CD8-positive, alpha-beta memory T cell (primary cell): ENCODE measurements around the gene SLC27A3. TPM values are rescaled to one million over a fixed set of nuclear protein-coding genes. Genes with fewer than 3 reads are reported as not detected.

Experiments used
- CTCF ChIA-PET: fragments of 350-600 bp; sonication (Branson Sonifier 250); formaldehyde crosslinking; loops from one replicate; lab custom pipeline; 2021; ENCODE audit warnings: antibody characterized with exemption; lab: Charles Lee
- POLR2A ChIA-PET: fragments of 350-600 bp; sonication (Branson Sonifier 250); formaldehyde crosslinking; loops from one replicate; lab custom pipeline; 2021; ENCODE audit warnings: antibody characterized with exemption; lab: Charles Lee
- DNase-seq, 5 donors: peaks; one replicate each; pipeline versions ENCODE4 v3.0.0 to v3.0.0-alpha.2; 2020 to 2022; ENCODE audit warnings: mixed read lengths in 1 of 5
- H3K27ac ChIP-seq: one replicate; pipeline ENCODE4 v1.7.0; 2013; ENCODE audit warnings: low read depth, mild to moderate bottlenecking, low read length, moderate library complexity
- H3K27me3 ChIP-seq: 2 replicates; pipeline ENCODE4 v1.7.0; 2013; ENCODE audit warnings: low read length, mild to moderate bottlenecking; ENCODE audit not compliant: insufficient read depth, poor library complexity, severe bottlenecking
- H3K36me3 ChIP-seq: 2 replicates; pipeline ENCODE4 v1.7.0; 2013; ENCODE audit warnings: mild to moderate bottlenecking, low read length, moderate library complexity; ENCODE audit not compliant: insufficient read depth
- H3K4me1 ChIP-seq: 2 replicates; pipeline ENCODE4 v1.7.0; 2013; ENCODE audit warnings: mild to moderate bottlenecking, low read length, moderate library complexity; ENCODE audit not compliant: insufficient read depth
- H3K4me3 ChIP-seq: 2 replicates; pipeline ENCODE4 v1.7.0; 2013; ENCODE audit warnings: mild to moderate bottlenecking, low read length
- H3K9me3 ChIP-seq: 2 replicates; pipeline ENCODE4 v1.7.0; 2013; ENCODE audit warnings: mild to moderate bottlenecking, low read length
- H3K27ac Mint-ChIP-seq, 8 donors: one replicate each; pipeline ENCODE4 v1.8.0; 2020 to 2021; ENCODE audit warnings: mixed read lengths in 8 of 8, mild to moderate bottlenecking in 6 of 8, inconsistent platforms in 3 of 8, moderate library complexity in 3 of 8
- H3K27me3 Mint-ChIP-seq, 2 donors: one replicate each; pipeline ENCODE4 v1.8.0; 2020 to 2021; ENCODE audit warnings: mixed read lengths in 2 of 2, mild to moderate bottlenecking in 1 of 2, moderate library complexity in 1 of 2
- H3K36me3 Mint-ChIP-seq, 3 donors: one replicate each; pipeline ENCODE4 v1.8.0; 2020 to 2021; ENCODE audit warnings: mixed read lengths in 3 of 3, inconsistent platforms in 1 of 3, mild to moderate bottlenecking in 1 of 3
- H3K4me1 Mint-ChIP-seq, 3 donors: one replicate each; pipeline ENCODE4 v1.8.0; 2020 to 2021; ENCODE audit warnings: mixed read lengths in 3 of 3, inconsistent platforms in 1 of 3, mild to moderate bottlenecking in 1 of 3
- H3K4me3 Mint-ChIP-seq, 7 donors: one replicate each; pipeline ENCODE4 v1.8.0; 2020 to 2021; ENCODE audit warnings: mixed read lengths in 7 of 7, mild to moderate bottlenecking in 6 of 7, moderate library complexity in 4 of 7, inconsistent platforms in 2 of 7
- H3K9me3 Mint-ChIP-seq, 5 donors: one replicate each; pipeline ENCODE4 v1.8.0; 2020 to 2022; ENCODE audit warnings: mixed read lengths in 5 of 5, mild to moderate bottlenecking in 3 of 5, moderate library complexity in 2 of 5, inconsistent platforms in 1 of 5
- polyA plus RNA-seq: library from polyadenylated mRNA; unstranded; fragments of 300-500 nt; fragmentation: Illumina TruSeq; gene quantifications from one replicate; pipeline ENCODE4 v1.2.3, GENCODE V29; 2021
- total RNA-seq, 2 experiments: library from RNA; stranded (reverse); gene quantifications; one replicate each; pipeline ENCODE4 v1.2.3, GENCODE V29; 2021

SLC27A3 gene
- total and polyA plus RNA-seq, 3 experiments from 2014 or later = 9.9 to 29.3 (median 11.3) TPM

GRCh38 chr1:153793261-153793972 lies 18.2 kb downstream of the SLC27A3 start:
- ChIA-PET CTCF (interaction anchor here (1.0 to 1.2 kb wide), 2 partner anchors 153 to 193 kb away, joined by 3 to 4 read pairs; partner anchors contain the start of genes DENND4B and RAB13), POLR2A (no interaction called here)
- Mint-ChIP-seq H3K4me1 (peaks cover 29 to 48% (median 32%) of the 10 kb centered on the region in 3 donors), H3K36me3 (no peaks in the 10 kb centered on the region), H3K4me3 (no peak overlapping the region), H3K27ac (peak overlapping the region in 2 of 8 donors; percentile 29 to 63), H3K27me3 (peaks cover 6 to 9% of the 10 kb centered on the region in 2 donors), H3K9me3 (peaks cover 0 to 1% (median 0%) of the 10 kb centered on the region in 5 donors)
- no peak for DNase-seq
- H3K9me3 ChIP-seq = no peaks in the 10 kb centered on the region
- H3K36me3 ChIP-seq = no peaks in the 10 kb centered on the region
- H3K27ac ChIP-seq = no peak overlapping the region
- no peaks in the 10 kb centered on the region for H3K27me3 ChIP-seq
- H3K4me1 ChIP-seq = peaks cover 24% of the 10 kb centered on the region
- no peak overlapping the region for H3K4me3 ChIP-seq

- H3K4me1 Mint-ChIP-seq = peaks cover 27 to 45% (median 32%) of the 10 kb centered on the region in 3 donors
- DNase-seq = peak in 1 of 5 donors; percentile 33
- H3K4me3 Mint-ChIP-seq = peak overlapping the region in 1 of 7 donors; percentile 32
- peaks cover 4 to 6% of the 10 kb centered on the region in 2 donors for H3K27me3 Mint-ChIP-seq
- Histone ChIP-seq H3K27ac (no peak overlapping the region), H3K27me3 (no peaks in the 10 kb centered on the region), H3K4me1 (peaks cover 24% of the 10 kb centered on the region), H3K36me3 (no peaks in the 10 kb centered on the region), H3K4me3 (no peak overlapping the region), H3K9me3 (no peaks in the 10 kb centered on the region)
- peak overlapping the region in 1 of 8 donors; percentile 54 for H3K27ac Mint-ChIP-seq
- peaks cover 0 to 1% (median 0%) of the 10 kb centered on the region in 5 donors for H3K9me3 Mint-ChIP-seq
- CTCF ChIA-PET = interaction anchor here (0.9 to 1.2 kb wide), 3 partner anchors 152 to 192 kb away, joined by 3 to 4 read pairs (median 3); partner anchors contain the start of genes DENND4B and RAB13
- H3K36me3 Mint-ChIP-seq = no peaks in the 10 kb centered on the region
- POLR2A ChIA-PET = no interaction called here
These were observed 18.9 kb downstream of the SLC27A3 start for GRCh38 chr1:153793973-153794615.

GRCh38 chr1:153794624-153795329 lies 19.6 kb downstream of the SLC27A3 start:
- Mint-ChIP-seq H3K36me3 (no peaks in the 10 kb centered on the region), H3K4me3 (peak overlapping the region in 2 of 7 donors; percentile 4 to 29), H3K27ac (peak overlapping the region in 4 of 8 donors; percentile 6 to 91 (median 56)), H3K27me3 (peaks cover 2 to 3% of the 10 kb centered on the region in 2 donors), H3K9me3 (peaks cover 0 to 1% (median 0%) of the 10 kb centered on the region in 5 donors), H3K4me1 (peaks cover 24 to 40% (median 28%) of the 10 kb centered on the region in 3 donors)
- Histone ChIP-seq H3K4me3 (no peak overlapping the region), H3K4me1 (peaks cover 17% of the 10 kb centered on the region), H3K36me3 (no peaks in the 10 kb centered on the region), H3K27ac (no peak overlapping the region), H3K27me3 (no peaks in the 10 kb centered on the region), H3K9me3 (no peaks in the 10 kb centered on the region)
- ChIA-PET CTCF (interaction anchor here (0.9 to 1.2 kb wide), 2 partner anchors 152 to 192 kb away, joined by 3 to 4 read pairs; partner anchors contain the start of genes DENND4B and RAB13), POLR2A (no interaction called here)
- no peak for DNase-seq

- ChIA-PET CTCF (interaction anchor here (4.6 kb wide), 1 partner anchor 192 kb away, joined by 94 read pairs; the partner anchor contains the start of genes RAB13 and RPS27), POLR2A (interaction anchor here (0.6 kb wide), 1 partner anchor 178 kb away, joined by 3 read pairs; no protein-coding TSS in a partner anchor)
- Mint-ChIP-seq H3K27ac (peak overlapping the region in 1 of 8 donors; percentile 38), H3K4me1 (peaks cover 20 to 34% (median 22%) of the 10 kb centered on the region in 3 donors), H3K36me3 (no peaks in the 10 kb centered on the region), H3K9me3 (peaks cover 0 to 1% (median 0%) of the 10 kb centered on the region in 5 donors), H3K4me3 (no peak overlapping the region), H3K27me3 (peaks cover 0 to 2% of the 10 kb centered on the region in 2 donors)
- Histone ChIP-seq H3K9me3 (no peaks in the 10 kb centered on the region), H3K4me3 (no peak overlapping the region), H3K27ac (no peak overlapping the region), H3K36me3 (no peaks in the 10 kb centered on the region), H3K27me3 (no peaks in the 10 kb centered on the region), H3K4me1 (peaks cover 12% of the 10 kb centered on the region)
- peak in 1 of 5 donors; percentile 44 for DNase-seq
These were observed 20.2 kb downstream of the SLC27A3 start for GRCh38 chr1:153795330-153795837.

GRCh38 chr1:153795934-153796785 lies 21.0 kb downstream of the SLC27A3 start:
- H3K27me3 Mint-ChIP-seq = peaks cover 0 to 2% of the 10 kb centered on the region in 2 donors
- H3K27ac Mint-ChIP-seq = peak overlapping the region in 3 of 8 donors; percentile 29 to 87 (median 68)
- POLR2A ChIA-PET = interaction anchor here (0.6 to 1.5 kb wide), 3 partner anchors 149 to 177 kb away, joined by 3 to 6 read pairs (median 3); partner anchors contain the start of gene DENND4B
- Histone ChIP-seq H3K4me1 (peaks cover 12% of the 10 kb centered on the region), H3K27ac (no peak overlapping the region), H3K36me3 (no peaks in the 10 kb centered on the region), H3K9me3 (no peaks in the 10 kb centered on the region), H3K27me3 (no peaks in the 10 kb centered on the region), H3K4me3 (no peak overlapping the region)
- no peak overlapping the region for H3K4me3 Mint-ChIP-seq
- no peaks in the 10 kb centered on the region for H3K36me3 Mint-ChIP-seq
- CTCF ChIA-PET = interaction anchor here (0.8 to 4.6 kb wide), 9 partner anchors 9 to 191 kb away, joined by 3 to 94 read pairs (median 9); partner anchors contain the start of genes CREB3L4, DENND4B, RAB13 and RPS27
- H3K9me3 Mint-ChIP-seq = peaks cover 0 to 1% (median 0%) of the 10 kb centered on the region in 5 donors
- peak in 1 of 5 donors; percentile 40 for DNase-seq
- H3K4me1 Mint-ChIP-seq = peaks cover 16 to 29% (median 16%) of the 10 kb centered on the region in 3 donors

- ChIA-PET CTCF (interaction anchor here (0.7 to 4.6 kb wide), 18 partner anchors 10 to 191 kb away, joined by 3 to 94 read pairs (median 5); partner anchors contain the start of genes CREB3L4, DENND4B, JTB and RAB13), POLR2A (interaction anchor here (0.6 to 1.5 kb wide), 3 partner anchors 148 to 169 kb away, joined by 3 to 6 read pairs (median 3); partner anchors contain the start of gene DENND4B)
- Mint-ChIP-seq H3K27ac (peak overlapping the region in 7 of 8 donors; percentile 8 to 87 (median 69)), H3K4me1 (peaks cover 16 to 29% (median 17%) of the 10 kb centered on the region in 3 donors), H3K36me3 (peaks cover 0 to 3% (median 2%) of the 10 kb centered on the region in 3 donors), H3K4me3 (peak overlapping the region in 3 of 7 donors; percentile 1 to 28 (median 20)), H3K27me3 (peaks cover 0 to 2% of the 10 kb centered on the region in 2 donors), H3K9me3 (peaks cover 0 to 1% (median 0%) of the 10 kb centered on the region in 5 donors)
- H3K27me3 ChIP-seq = no peaks in the 10 kb centered on the region
- H3K4me1 ChIP-seq = peaks cover 12% of the 10 kb centered on the region
- no peaks in the 10 kb centered on the region for H3K36me3 ChIP-seq
- no peaks in the 10 kb centered on the region for H3K9me3 ChIP-seq
- H3K4me3 ChIP-seq = no peak overlapping the region
- DNase-seq = peak; percentile 74 to 87 (median 77)
- H3K27ac ChIP-seq = no peak overlapping the region
These were observed 21.8 kb downstream of the SLC27A3 start for GRCh38 chr1:153796786-153797659.
